B cell (primary cell): Measurements from ENCODE around the gene BARHL2. TPM values are rescaled to one million over a fixed set of nuclear protein-coding genes. Genes with fewer than 3 reads are reported as not detected.

ENCODE experiments used
- ATAC-seq: fragments of 200-7000 bp; cut with Tn5 transposase; one replicate; pipeline ENCODE4 v1.10.0; 2021; ENCODE audit warnings: low read depth, mild to moderate bottlenecking, moderate number of reproducible peaks, moderate library complexity
- CTCF ChIA-PET: fragments of 350-600 bp; sonication (Branson Sonifier 250); formaldehyde crosslinking; loops from one replicate; lab custom pipeline; 2021; ENCODE audit warnings: antibody characterized with exemption, inconsistent platforms; lab: Charles Lee
- POLR2A ChIA-PET: fragments of 350-600 bp; sonication (Branson Sonifier 250); formaldehyde crosslinking; loops from one replicate; lab custom pipeline; 2021; ENCODE audit warnings: antibody characterized with exemption; lab: Charles Lee
- DNase-seq: peaks from one replicate; pipeline ENCODE4 v3.0.0; 2013
- H2AFZ ChIP-seq: 2 replicates; pipeline ENCODE4 v1.6.1; 2012; ENCODE audit warnings: mild to moderate bottlenecking, low read depth, low read length; ENCODE audit not compliant: insufficient read depth, poor library complexity, severe bottlenecking
- H3K27ac ChIP-seq, 2 donors: 1 replicate in 1 of 2; 2 replicates in 1 of 2; pipeline ENCODE4 v1.5.1; 2012 to 2013; ENCODE audit warnings: low read length in 2 of 2, mild to moderate bottlenecking in 2 of 2, moderate library complexity in 1 of 2
- H3K27me3 ChIP-seq, 4 experiments: fragments of 200-600 bp in 1 of 4; sonication (generic) in 1 of 4; replicated peaks in 1 of 4; 1 replicate in 2 of 4; 2 replicates in 2 of 4; pipeline versions ENCODE4 v1.6.1 to v1.7.0; 2013 to 2016; ENCODE audit warnings: low read length in 3 of 4, mild to moderate bottlenecking in 2 of 4, mixed read lengths in 1 of 4, moderate library complexity in 1 of 4; ENCODE audit not compliant: insufficient read depth in 4 of 4, control insufficient read depth in 3 of 4; ENCODE audit errors: control extremely low read depth in 1 of 4
- H3K36me3 ChIP-seq, 2 experiments: replicated peaks in 1 of 2; 1 replicate in 1 of 2; 2 replicates in 1 of 2; pipeline versions ENCODE4 v1.6.1 to v1.7.1; 2013; ENCODE audit warnings: low read length in 1 of 2; ENCODE audit not compliant: insufficient read depth in 2 of 2, control insufficient read depth in 1 of 2; ENCODE audit errors: control extremely low read depth in 1 of 2, extremely low read depth in 1 of 2
- H3K4me1 ChIP-seq, 2 donors: fragments of 200-600 bp in 1 of 2; sonication (generic) in 1 of 2; 1 replicate in 1 of 2; 2 replicates in 1 of 2; pipeline versions ENCODE4 v1.5.1 to v1.6.1; 2013 to 2017; ENCODE audit warnings: low read length in 2 of 2; ENCODE audit not compliant: control insufficient read depth in 2 of 2, insufficient read depth in 2 of 2
- H3K4me2 ChIP-seq: replicated peaks from 2 replicates; pipeline ENCODE3; 2012; ENCODE audit warnings: mild to moderate bottlenecking, low read depth, low read length; ENCODE audit not compliant: poor library complexity, severe bottlenecking
- H3K4me3 ChIP-seq, 5 experiments: fragments of 200-600 bp in 1 of 5; sonication (generic) in 1 of 5; 1 replicate in 3 of 5; 2 replicates in 2 of 5; pipeline versions ENCODE4 v1.5.1 to v1.7.0; 2011 to 2016; ENCODE audit warnings: low read length in 4 of 5, mild to moderate bottlenecking in 4 of 5, low read depth in 2 of 5, control low read depth in 1 of 5, moderate library complexity in 1 of 5; ENCODE audit not compliant: insufficient read depth in 1 of 5; ENCODE audit errors: control extremely low read depth in 1 of 5, extremely low read depth in 1 of 5
- H3K79me2 ChIP-seq: fragments of 200-600 bp; sonication (generic); one replicate; pipeline ENCODE4 v1.6.0; 2016; ENCODE audit warnings: low read length; ENCODE audit not compliant: control insufficient read depth, insufficient read depth
- H3K9ac ChIP-seq: fragments of 200-600 bp; sonication (generic); 2 replicates; pipeline ENCODE4 v1.6.1; 2017; ENCODE audit warnings: mild to moderate bottlenecking, low read length, moderate library complexity
- H3K9me3 ChIP-seq, 3 donors: one replicate each; pipeline versions ENCODE4 v1.6.1 to v1.7.1; 2013; ENCODE audit warnings: low read length in 2 of 3; ENCODE audit not compliant: control insufficient read depth in 2 of 3, insufficient read depth in 1 of 3; ENCODE audit errors: control extremely low read depth in 1 of 3
- H4K20me1 ChIP-seq: 2 replicates; pipeline ENCODE4 v1.6.0; 2012; ENCODE audit warnings: mild to moderate bottlenecking, low read length; ENCODE audit not compliant: insufficient read depth, control insufficient read depth, poor library complexity, severe bottlenecking
- H3K27ac Mint-ChIP-seq: one replicate; pipeline ENCODE4 v1.8.0; 2021; ENCODE audit warnings: mixed read lengths
- H3K27me3 Mint-ChIP-seq: one replicate; pipeline ENCODE4 v1.8.0; 2021; ENCODE audit warnings: mixed read lengths
- H3K4me1 Mint-ChIP-seq: one replicate; pipeline ENCODE4 v1.8.0; 2021; ENCODE audit warnings: mixed read lengths
- H3K4me3 Mint-ChIP-seq: one replicate; pipeline ENCODE4 v1.8.0; 2021; ENCODE audit warnings: mixed read lengths
- H3K9me3 Mint-ChIP-seq: one replicate; pipeline ENCODE4 v1.8.0; 2022; ENCODE audit warnings: mixed read lengths; ENCODE audit not compliant: insufficient read depth
- CTCF ChIP-seq: fragments of 200-600 bp; IDR thresholded peaks from one replicate; pipeline ENCODE4 v1.8.0; 2022; ENCODE audit warnings: antibody characterized with exemption, mild to moderate bottlenecking
- EZH2 ChIP-seq: IDR thresholded peaks from 2 replicates; pipeline ENCODE4 v1.6.1; 2012; ENCODE audit warnings: borderline replicate concordance, low read depth, mild to moderate bottlenecking, moderate library complexity, low read length; ENCODE audit not compliant: insufficient read depth, poor library complexity, severe bottlenecking
- WGBS: methylation state at CpG from one replicate; pipeline ENCODE4 v1.1.5; 2013; ENCODE audit warnings: missing lambda C conversion rate; ENCODE audit not compliant: insufficient coverage; 5-methylcytosine and 5-hydroxymethylcytosine counted together
- intact Hi-C: fragments of 100-400 bp; cut with micrococcal nuclease; formaldehyde crosslinking; loops from one replicate; pipeline ENCODE4 v1.10.0; 2022
- polyA minus RNA-seq: library from RNA; depleted of rRNA, polyadenylated mRNA; stranded (reverse); fragments of >200 nt; gene quantifications from 2 replicates; pipeline ENCODE4 v1.2.3, GENCODE V29; 2012
- polyA plus RNA-seq: library from polyadenylated mRNA; depleted of rRNA; stranded (reverse); fragments of >200 nt; gene quantifications from 2 replicates; pipeline ENCODE4 v1.2.3, GENCODE V29; 2012
- total RNA-seq, 2 donors: library from RNA; stranded (reverse); fragments of 120-200 nt in 1 of 2; gene quantifications; 1 replicate in 1 of 2; 2 replicates in 1 of 2; pipeline versions ENCODE4 v1.2.3 to v1.2.4, GENCODE V29; 2013 to 2022

Gene BARHL2
- total RNA-seq, result not detected in 2 replicates
- total RNA-seq (2013), result not detected
- polyA plus RNA-seq, result not detected in 2 replicates
- polyA minus RNA-seq, result not detected in 2 replicates

- peaks cover 17% of the 10 kb centered on the region for H3K4me1 Mint-ChIP-seq
- H3K27me3 ChIP-seq, result peaks cover 0 to 86% (median 82%) of the 10 kb centered on the region in 4 experiments
- TF ChIP-seq EZH2 (no peak), CTCF (no peak)
- H3K27ac ChIP-seq, result no peak within 1 kb of the TSS
- H3K27ac Mint-ChIP-seq, result peak within 1 kb of the TSS; percentile 59
- intact Hi-C loops, result no loop called here
- peak within 1 kb of the TSS in 3 of 5 experiments; percentile 9 to 24 (median 19) for H3K4me3 ChIP-seq
- H3K9me3 ChIP-seq, result peaks cover 1 to 60% (median 19%) of the 10 kb centered on the region in 3 donors
- peak within 1 kb of the TSS; percentile 66 for H3K4me3 Mint-ChIP-seq
- ChIA-PET POLR2A (no interaction called here), CTCF (interaction anchor here (0.7 to 1.0 kb wide), 2 partner anchors 14 to 448 kb away, joined by 3 read pairs; no protein-coding TSS in a partner anchor)
- no peak for ATAC-seq
- H3K4me1 ChIP-seq, result peaks cover 24 to 49% of the 10 kb centered on the region in 2 donors
- peak within 1 kb of the TSS; percentile 57 for H3K4me2 ChIP-seq
- no peaks in the 10 kb centered on the region for H3K79me2 ChIP-seq
- H3K36me3 ChIP-seq, result no peaks in the 10 kb centered on the region
- H3K27me3 Mint-ChIP-seq, result peaks cover 71% of the 10 kb centered on the region
- no peak within 1 kb of the TSS for H2AFZ ChIP-seq
- no peaks in the 10 kb centered on the region for H4K20me1 ChIP-seq
- DNase-seq, result no peak
- H3K9ac ChIP-seq, result no peak within 1 kb of the TSS
- no peaks in the 10 kb centered on the region for H3K9me3 Mint-ChIP-seq
- 12% methylated on average over 47 of the region's 58 CpGs for WGBS
These were observed at the start of gene BARHL2 for GRCh38 chr1:90716552-90717355. Gene BARHL2 (minus strand): TSS chr1:90717302. CDS start chr1:90717195, 107 bp downstream.

GRCh38 chr1:90763930-90764329 lies 46.8 kb upstream of the BARHL2 start:
- no peaks in the 10 kb centered on the region for H3K4me1 Mint-ChIP-seq
- ChIA-PET CTCF (no interaction called here), POLR2A (no interaction called here)
- H3K4me1 ChIP-seq, result no peaks in the 10 kb centered on the region
- no peaks in the 10 kb centered on the region for H3K36me3 ChIP-seq
- no peaks in the 10 kb centered on the region for H4K20me1 ChIP-seq
- no peak overlapping the region for H3K9ac ChIP-seq
- ATAC-seq (no peak), DNase-seq (no peak)
- H3K27me3 Mint-ChIP-seq, result peaks cover 37% of the 10 kb centered on the region
- no peak overlapping the region for H3K27ac ChIP-seq
- H2AFZ ChIP-seq, result no peak overlapping the region
- WGBS, result 100% methylated on average over 4 of the region's 6 CpGs
- H3K79me2 ChIP-seq, result no peaks in the 10 kb centered on the region
- peaks cover 0 to 4% (median 0%) of the 10 kb centered on the region in 4 experiments for H3K27me3 ChIP-seq
- intact Hi-C loops, result no loop called here
- no peak for TF ChIP-seq CTCF
- no peak for TF ChIP-seq EZH2
- H3K27ac Mint-ChIP-seq, result no peak overlapping the region
- peaks cover 2% of the 10 kb centered on the region for H3K9me3 Mint-ChIP-seq
- no peak overlapping the region for H3K4me3 ChIP-seq
- no peak overlapping the region for H3K4me2 ChIP-seq
- H3K9me3 ChIP-seq, result peaks cover 0 to 2% (median 0%) of the 10 kb centered on the region in 3 donors
- no peak overlapping the region for H3K4me3 Mint-ChIP-seq
